ENCODE data around the gene CCDC97. TPM values are rescaled to one million over a fixed set of nuclear protein-coding genes. Genes with fewer than 3 reads are reported as not detected.

CCDC97 gene
- polyA plus RNA-seq, 1 of the 3 experiments (the other 2 are of a cell fraction) = 9.6 TPM

DNA sequence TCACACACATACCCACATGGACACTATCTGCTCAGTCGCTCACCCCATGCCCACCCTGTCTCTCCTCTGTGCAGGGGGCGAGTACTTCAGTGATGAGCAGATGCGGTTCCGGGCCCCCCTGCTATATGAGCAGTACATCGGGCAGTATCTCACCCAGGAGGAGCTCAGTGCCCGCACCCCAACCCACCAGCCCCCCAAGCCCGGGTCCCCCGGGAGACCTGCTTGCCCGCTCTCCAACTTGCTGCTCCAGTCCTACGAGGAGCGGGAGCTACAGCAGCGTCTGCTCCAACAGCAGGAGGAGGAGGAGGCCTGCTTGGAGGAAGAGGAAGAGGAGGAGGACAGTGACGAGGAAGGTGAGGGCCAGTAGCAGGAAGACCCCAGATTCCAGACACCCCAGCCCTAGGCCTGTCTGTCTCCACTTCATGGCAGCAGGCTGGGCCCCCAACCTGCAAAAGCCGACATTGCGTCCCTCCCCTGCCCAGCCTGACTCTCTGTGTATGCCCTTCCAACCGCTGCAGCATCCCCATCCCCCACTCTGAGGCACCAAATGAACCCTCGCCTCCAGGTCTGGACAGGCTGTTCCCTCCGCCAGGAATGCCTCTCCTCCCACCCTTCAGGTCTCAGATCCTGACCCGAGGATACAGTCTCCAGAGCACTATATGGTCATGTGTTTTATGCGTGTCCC lies 9.7 kb downstream of the CCDC97 start:
- no peak overlapping the region for H3K9ac ChIP-seq
- H3K27me3 ChIP-seq (ENCODE audit: insufficient read depth) = no peaks in the 10 kb centered on the region
- POLR2A ChIA-PET = no interaction called here
- no peak for TF ChIP-seq MEF2A (IDR thresholded peaks at IDR 0.05; ENCODE audit: borderline replicate concordance, low read depth)
- TF ChIP-seq, protein P1, sequence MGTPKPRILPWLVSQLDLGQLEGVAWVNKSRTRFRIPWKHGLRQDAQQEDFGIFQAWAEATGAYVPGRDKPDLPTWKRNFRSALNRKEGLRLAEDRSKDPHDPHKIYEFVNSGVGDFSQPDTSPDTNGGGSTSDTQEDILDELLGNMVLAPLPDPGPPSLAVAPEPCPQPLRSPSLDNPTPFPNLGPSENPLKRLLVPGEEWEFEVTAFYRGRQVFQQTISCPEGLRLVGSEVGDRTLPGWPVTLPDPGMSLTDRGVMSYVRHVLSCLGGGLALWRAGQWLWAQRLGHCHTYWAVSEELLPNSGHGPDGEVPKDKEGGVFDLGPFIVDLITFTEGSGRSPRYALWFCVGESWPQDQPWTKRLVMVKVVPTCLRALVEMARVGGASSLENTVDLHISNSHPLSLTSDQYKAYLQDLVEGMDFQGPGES (IDR thresholded peaks at IDR 0.05; ENCODE audit: low read depth, low read length) = no peak
- TF ChIP-seq RFX5 (IDR thresholded peaks at IDR 0.05; ENCODE audit: low read length) = no peak
- no peak for TF ChIP-seq YY1 (IDR thresholded peaks at IDR 0.05; ENCODE audit: low read depth)
- TF ChIP-seq CHD2 (IDR thresholded peaks at IDR 0.05; ENCODE audit: low read length, partially characterized antibody) = no peak
- H3K27ac ChIP-seq (ENCODE audit: low read depth in 2 of 2, low read length in 1 of 2) = no peak overlapping the region; a peak in 1 of 4 replicates
- H3K4me1 ChIP-seq (ENCODE audit: control insufficient read depth in 1 of 2, insufficient read depth in 2 of 2, low read depth in 1 of 2, low read length in 1 of 2) = peaks cover 31 to 34% of the 10 kb centered on the region in 2 experiments
- H3K9me3 ChIP-seq = no peaks in the 10 kb centered on the region
- no peak overlapping the region for H3K4me3 ChIP-seq (ENCODE audit: low read depth in 2 of 2, low read length in 1 of 2)
- H2AFZ ChIP-seq (ENCODE audit: low read depth) = no peak overlapping the region
- CTCF ChIA-PET = interaction anchor here (0.9 to 6.9 kb wide), 4 partner anchors 12 to 112 kb away, joined by 3 to 54 read pairs (median 4); no protein-coding TSS in a partner anchor
- H3K79me2 ChIP-seq (ENCODE audit: insufficient read depth) = peaks cover 48% of the 10 kb centered on the region
- H3F3A ChIP-seq (replicated peaks; ENCODE audit: insufficient read depth) = peaks cover 48% of the 10 kb centered on the region
- no peaks in the 10 kb centered on the region for H3K9me2 ChIP-seq
- no peaks in the 10 kb centered on the region for H4K20me1 ChIP-seq (ENCODE audit: insufficient read depth)
- no peak overlapping the region for H3K4me2 ChIP-seq
- peaks cover 31 to 43% of the 10 kb centered on the region in 2 experiments for H3K36me3 ChIP-seq (replicated peaks in 1 of 2; ENCODE audit: control insufficient read depth in 1 of 2, insufficient read depth in 2 of 2, low read length in 1 of 2)
- 90% methylated on average over 16 of the region's 20 CpGs for WGBS (ENCODE audit: low lambda C conversion rate)
- DNase-seq = no peak

DNA sequence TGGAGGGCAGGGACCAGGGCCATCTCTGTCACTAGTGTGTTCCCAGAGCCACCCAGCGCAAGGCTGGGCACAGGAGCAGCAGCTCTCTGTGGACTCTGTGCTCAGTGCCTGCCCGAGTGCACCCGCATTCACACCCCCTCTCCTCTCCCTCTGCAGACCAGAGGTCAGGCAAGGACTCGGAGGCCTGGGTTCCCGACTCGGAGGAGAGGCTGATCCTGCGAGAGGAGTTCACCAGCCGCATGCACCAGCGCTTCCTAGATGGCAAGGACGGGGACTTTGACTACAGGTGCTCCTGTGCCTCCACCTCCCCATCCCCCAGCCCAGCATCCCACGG lies 10.2 kb downstream of the CCDC97 start:
- WGBS (ENCODE audit: low lambda C conversion rate) = 91% methylated on average over 7 of the region's 11 CpGs
- no peak for DNase-seq
- Histone ChIP-seq H3K79me2 (ENCODE audit: insufficient read depth) (peaks cover 45% of the 10 kb centered on the region), H3F3A (replicated peaks; ENCODE audit: insufficient read depth) (peaks cover 49% of the 10 kb centered on the region), H3K4me3 (ENCODE audit: low read depth in 2 of 2, low read length in 1 of 2) (no peak overlapping the region), H2AFZ (ENCODE audit: low read depth) (no peak overlapping the region), H3K36me3 (replicated peaks in 1 of 2; ENCODE audit: control insufficient read depth in 1 of 2, insufficient read depth in 2 of 2, low read length in 1 of 2) (peaks cover 31 to 43% of the 10 kb centered on the region in 2 experiments), H3K4me1 (ENCODE audit: control insufficient read depth in 1 of 2, insufficient read depth in 2 of 2, low read depth in 1 of 2, low read length in 1 of 2) (peaks cover 33 to 39% of the 10 kb centered on the region in 2 experiments), H3K9me3 (no peaks in the 10 kb centered on the region), H3K27ac (ENCODE audit: low read depth in 2 of 2, low read length in 1 of 2) (no peak overlapping the region; a peak in 1 of 4 replicates), H3K4me2 (no peak overlapping the region), H3K27me3 (ENCODE audit: insufficient read depth) (no peaks in the 10 kb centered on the region), H4K20me1 (ENCODE audit: insufficient read depth) (no peaks in the 10 kb centered on the region), H3K9me2 (no peaks in the 10 kb centered on the region), H3K9ac (no peak overlapping the region)
- POLR2A ChIA-PET = no interaction called here
- CTCF ChIA-PET = interaction anchor here (0.9 to 6.9 kb wide), 4 partner anchors 13 to 111 kb away, joined by 3 to 54 read pairs (median 4); no protein-coding TSS in a partner anchor
- TF ChIP-seq, protein P2, sequence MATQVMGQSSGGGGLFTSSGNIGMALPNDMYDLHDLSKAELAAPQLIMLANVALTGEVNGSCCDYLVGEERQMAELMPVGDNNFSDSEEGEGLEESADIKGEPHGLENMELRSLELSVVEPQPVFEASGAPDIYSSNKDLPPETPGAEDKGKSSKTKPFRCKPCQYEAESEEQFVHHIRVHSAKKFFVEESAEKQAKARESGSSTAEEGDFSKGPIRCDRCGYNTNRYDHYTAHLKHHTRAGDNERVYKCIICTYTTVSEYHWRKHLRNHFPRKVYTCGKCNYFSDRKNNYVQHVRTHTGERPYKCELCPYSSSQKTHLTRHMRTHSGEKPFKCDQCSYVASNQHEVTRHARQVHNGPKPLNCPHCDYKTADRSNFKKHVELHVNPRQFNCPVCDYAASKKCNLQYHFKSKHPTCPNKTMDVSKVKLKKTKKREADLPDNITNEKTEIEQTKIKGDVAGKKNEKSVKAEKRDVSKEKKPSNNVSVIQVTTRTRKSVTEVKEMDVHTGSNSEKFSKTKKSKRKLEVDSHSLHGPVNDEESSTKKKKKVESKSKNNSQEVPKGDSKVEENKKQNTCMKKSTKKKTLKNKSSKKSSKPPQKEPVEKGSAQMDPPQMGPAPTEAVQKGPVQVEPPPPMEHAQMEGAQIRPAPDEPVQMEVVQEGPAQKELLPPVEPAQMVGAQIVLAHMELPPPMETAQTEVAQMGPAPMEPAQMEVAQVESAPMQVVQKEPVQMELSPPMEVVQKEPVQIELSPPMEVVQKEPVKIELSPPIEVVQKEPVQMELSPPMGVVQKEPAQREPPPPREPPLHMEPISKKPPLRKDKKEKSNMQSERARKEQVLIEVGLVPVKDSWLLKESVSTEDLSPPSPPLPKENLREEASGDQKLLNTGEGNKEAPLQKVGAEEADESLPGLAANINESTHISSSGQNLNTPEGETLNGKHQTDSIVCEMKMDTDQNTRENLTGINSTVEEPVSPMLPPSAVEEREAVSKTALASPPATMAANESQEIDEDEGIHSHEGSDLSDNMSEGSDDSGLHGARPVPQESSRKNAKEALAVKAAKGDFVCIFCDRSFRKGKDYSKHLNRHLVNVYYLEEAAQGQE (IDR thresholded peaks at IDR 0.05; ENCODE audit: low read depth, low read length) = no peak
- TF ChIP-seq CHD2 (IDR thresholded peaks at IDR 0.05; ENCODE audit: low read length, partially characterized antibody) (no peak), FOXJ3 (CRISPR knock-in tag; IDR thresholded peaks at IDR 0.05) (no peak), FOSL2 (IDR thresholded peaks at IDR 0.05; ENCODE audit: borderline replicate concordance, low read depth) (no peak), GATA2 (CRISPR knock-in tag; IDR thresholded peaks at IDR 0.05) (no peak), JUND (IDR thresholded peaks at IDR 0.05) (no peak), FOXM1 (IDR thresholded peaks at IDR 0.05; ENCODE audit: low read depth) (no peak), TAF1 (IDR thresholded peaks at IDR 0.05; ENCODE audit: borderline replicate concordance, low read depth, low read length) (no peak), MXI1 (IDR thresholded peaks at IDR 0.05; ENCODE audit: low read depth, low read length) (no peak), EP300 (IDR thresholded peaks at IDR 0.05; ENCODE audit: borderline replicate concordance in 1 of 2, low read depth in 1 of 2, low read length in 1 of 2) (no peak), USF1 (IDR thresholded peaks at IDR 0.05; ENCODE audit: borderline replicate concordance, low read depth) (no peak), PBX3 (IDR thresholded peaks at IDR 0.05) (no peak), SIN3A (IDR thresholded peaks at IDR 0.05; ENCODE audit: borderline replicate concordance, low read depth, low read length) (no peak), MEF2A (IDR thresholded peaks at IDR 0.05; ENCODE audit: borderline replicate concordance, low read depth) (no peak), ELF1 (IDR thresholded peaks at IDR 0.05) (no peak), NRF1 (IDR thresholded peaks at IDR 0.05; ENCODE audit: low read depth, low read length) (no peak)
- TF ChIP-seq, protein P1 (IDR thresholded peaks at IDR 0.05; ENCODE audit: low read depth, low read length) = no peak

Data from SK-N-SH (cell line).